C4-2B (cell line): Measurements from ENCODE around the gene PI16.

Experiments
- ZFX ChIP-seq: fragments of 450-650 bp; IDR thresholded peaks from 2 replicates; pipeline ENCODE4 v1.6.1; 2017
- TF ChIP-seq, protein P1 (sequence below): fragments of 450-650 bp; conservative IDR thresholded peaks from 2 replicates; pipeline ENCODE4 v1.5.1; 2017; ENCODE audit warnings: mild to moderate bottlenecking

DNA sequence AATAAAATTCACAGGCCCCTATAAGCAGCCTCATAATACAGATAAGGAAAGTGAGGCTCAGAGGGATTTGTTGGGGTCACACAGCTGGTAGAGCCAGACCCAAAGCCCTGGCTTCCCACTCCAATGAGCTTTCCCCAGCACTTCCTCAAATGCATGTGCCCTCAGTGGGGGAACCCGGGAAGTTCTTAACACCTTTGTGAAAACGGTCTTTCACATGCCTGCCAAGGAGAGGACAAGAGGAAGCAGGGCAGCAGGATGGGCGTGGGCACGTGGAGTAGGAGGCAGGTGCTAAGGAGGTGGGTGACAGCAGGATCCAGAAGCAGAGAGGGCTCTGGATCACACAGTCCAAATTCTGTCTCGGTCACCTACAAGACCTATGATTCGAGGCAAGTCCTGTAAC is 598 bp downstream of the PI16 start:
- TF ChIP-seq, protein P1, sequence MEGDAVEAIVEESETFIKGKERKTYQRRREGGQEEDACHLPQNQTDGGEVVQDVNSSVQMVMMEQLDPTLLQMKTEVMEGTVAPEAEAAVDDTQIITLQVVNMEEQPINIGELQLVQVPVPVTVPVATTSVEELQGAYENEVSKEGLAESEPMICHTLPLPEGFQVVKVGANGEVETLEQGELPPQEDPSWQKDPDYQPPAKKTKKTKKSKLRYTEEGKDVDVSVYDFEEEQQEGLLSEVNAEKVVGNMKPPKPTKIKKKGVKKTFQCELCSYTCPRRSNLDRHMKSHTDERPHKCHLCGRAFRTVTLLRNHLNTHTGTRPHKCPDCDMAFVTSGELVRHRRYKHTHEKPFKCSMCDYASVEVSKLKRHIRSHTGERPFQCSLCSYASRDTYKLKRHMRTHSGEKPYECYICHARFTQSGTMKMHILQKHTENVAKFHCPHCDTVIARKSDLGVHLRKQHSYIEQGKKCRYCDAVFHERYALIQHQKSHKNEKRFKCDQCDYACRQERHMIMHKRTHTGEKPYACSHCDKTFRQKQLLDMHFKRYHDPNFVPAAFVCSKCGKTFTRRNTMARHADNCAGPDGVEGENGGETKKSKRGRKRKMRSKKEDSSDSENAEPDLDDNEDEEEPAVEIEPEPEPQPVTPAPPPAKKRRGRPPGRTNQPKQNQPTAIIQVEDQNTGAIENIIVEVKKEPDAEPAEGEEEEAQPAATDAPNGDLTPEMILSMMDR, result no peak
- no peak for TF ChIP-seq ZFX
